Activated T-cell treated with anti-CD3 and anti-CD28 coated beads, Interleukin-2, amount 50 U/mL, for 48 hours (primary cell): Measurements from ENCODE around the gene SRPX.

ENCODE experiments used
- DNase-seq, 2 experiments: peaks; one replicate each; pipeline ENCODE4 v3.0.0-alpha.2; 2020

SRPX gene

DNA sequence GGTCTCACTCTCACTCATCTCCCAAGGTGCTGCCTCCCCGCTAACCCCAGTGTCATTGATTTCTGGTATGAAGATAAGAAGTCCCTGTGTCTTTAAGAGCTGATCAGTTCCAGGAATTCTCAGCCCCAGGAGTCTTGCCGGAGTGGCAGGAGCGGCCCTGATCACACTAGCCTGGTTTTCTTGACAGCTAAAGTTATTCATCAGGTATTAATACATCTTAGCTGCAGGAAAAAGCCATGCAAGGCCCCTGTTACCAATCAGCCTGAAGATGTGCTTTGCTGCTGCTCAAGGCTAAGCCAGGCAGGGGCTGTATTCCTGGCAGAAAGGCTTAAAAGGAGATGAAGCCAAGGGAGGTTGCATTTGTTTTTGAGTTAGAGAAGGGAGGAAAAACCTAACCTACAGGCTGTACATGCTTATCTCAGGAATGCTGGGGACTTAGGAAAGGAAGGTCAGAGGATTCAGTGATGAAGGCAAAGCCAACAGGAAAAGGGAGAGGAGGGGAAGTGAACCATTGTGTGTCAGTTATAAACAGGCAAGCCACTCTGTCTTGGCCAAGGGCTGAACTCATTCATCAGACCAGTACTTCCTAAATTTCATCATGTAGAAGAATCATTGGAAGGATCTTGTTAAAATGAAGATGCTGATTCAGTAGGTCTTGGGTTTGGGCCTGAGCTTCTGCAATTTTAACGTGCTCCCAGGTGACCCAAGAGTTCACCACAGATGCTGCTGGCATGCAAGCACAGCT, 8.6 kb downstream of the SRPX start:
- DNase-seq = no peak

DNA sequence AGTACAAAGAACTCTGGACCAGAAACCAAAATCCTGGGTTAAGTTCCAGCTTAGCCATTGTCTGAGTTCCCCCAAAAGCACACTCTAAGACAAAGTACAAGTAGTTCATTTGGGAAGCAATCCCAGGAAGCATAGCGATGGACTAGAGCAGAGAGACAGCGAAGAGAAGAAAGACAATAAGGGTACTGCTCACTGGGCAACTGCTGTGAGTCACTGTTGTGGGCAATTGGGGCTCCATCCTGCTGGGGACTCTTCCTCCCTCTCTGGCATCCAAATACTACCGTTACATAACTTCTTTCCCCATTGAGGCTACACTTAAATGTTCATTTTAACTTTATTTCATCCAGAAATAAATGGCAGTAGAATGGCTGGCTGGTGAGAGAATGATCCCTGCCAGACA, 14.1 kb downstream of the SRPX start:
- no peak for DNase-seq

DNA sequence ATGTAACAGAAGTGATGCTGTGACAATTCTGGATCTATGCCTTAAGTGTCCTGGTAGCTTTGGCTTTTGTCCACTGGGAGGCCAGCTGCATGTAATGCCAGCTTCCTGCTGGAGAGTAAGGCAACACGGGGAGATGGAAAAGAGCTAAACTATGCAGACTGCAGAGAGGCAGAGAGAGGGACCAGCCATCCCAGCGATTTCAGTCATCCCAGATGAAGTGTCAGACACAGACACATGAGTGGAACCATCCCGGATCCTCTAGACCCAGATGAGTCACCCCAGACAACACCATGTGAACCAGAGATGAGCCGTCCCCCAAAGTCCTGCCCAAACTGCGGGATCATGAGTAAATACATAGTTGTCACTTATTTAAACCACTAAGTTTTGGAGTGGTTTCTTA, 14.6 kb downstream of the SRPX start:
- no peak for DNase-seq

DNA sequence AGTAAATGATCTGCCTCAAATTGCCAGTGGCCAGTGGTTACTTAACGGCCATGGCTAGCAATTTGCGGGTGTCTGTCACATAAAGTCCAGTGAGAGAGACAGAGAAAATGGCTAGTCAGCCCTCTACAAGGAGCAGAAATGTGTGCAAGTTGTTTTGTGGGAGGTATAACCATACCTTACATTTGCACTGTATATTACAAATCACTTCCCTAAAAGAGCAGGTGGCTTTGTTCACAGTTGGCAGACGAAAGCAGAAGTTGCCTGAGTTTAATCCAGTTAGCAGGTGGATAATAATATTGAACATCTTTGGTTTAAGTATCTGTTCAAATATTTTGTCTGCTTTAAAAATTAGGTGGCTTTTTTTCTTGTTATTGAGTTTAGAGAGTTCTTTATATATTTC, 15.6 kb downstream of the SRPX start:
- DNase-seq = no peak

DNA sequence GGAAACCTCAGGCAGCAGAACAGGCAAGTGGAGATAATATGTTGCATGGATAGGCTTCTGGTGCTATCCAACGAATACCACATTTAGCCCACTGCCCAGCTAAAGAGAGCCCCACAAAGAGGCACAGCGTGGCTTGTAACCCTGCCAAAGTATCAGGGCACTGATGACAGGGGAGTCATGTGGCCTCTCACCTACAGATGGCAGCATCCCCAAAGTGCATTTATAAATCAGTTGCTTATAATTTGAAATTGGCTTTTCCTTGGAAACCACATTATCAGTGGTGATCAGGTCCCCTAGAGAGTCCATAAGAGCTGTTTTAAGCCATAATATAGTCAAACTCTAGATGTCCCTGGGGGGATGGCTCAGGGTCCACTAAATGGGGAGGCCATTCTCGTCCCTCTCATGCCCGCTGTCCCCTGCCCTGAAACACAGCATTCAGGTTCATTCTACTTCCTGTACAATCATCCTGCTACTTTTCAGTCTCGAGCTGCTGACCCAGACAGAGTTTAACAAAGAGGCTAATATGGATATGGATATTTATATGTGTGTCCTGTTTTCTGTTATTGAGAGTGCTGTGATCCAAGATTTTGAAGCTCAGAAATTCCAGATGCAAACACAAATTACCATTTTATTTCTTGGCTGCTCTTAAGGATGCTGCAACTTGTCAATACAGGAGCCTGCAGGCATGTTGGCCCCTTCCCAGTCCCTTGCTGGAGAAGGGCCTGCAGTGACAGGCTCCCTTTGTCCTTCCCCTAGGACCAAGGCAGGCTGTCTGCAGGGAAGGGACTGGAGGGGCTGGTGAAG, 28.5 kb downstream of the SRPX start:
- peak in 1 of 2 experiments; percentile 18 for DNase-seq

DNA sequence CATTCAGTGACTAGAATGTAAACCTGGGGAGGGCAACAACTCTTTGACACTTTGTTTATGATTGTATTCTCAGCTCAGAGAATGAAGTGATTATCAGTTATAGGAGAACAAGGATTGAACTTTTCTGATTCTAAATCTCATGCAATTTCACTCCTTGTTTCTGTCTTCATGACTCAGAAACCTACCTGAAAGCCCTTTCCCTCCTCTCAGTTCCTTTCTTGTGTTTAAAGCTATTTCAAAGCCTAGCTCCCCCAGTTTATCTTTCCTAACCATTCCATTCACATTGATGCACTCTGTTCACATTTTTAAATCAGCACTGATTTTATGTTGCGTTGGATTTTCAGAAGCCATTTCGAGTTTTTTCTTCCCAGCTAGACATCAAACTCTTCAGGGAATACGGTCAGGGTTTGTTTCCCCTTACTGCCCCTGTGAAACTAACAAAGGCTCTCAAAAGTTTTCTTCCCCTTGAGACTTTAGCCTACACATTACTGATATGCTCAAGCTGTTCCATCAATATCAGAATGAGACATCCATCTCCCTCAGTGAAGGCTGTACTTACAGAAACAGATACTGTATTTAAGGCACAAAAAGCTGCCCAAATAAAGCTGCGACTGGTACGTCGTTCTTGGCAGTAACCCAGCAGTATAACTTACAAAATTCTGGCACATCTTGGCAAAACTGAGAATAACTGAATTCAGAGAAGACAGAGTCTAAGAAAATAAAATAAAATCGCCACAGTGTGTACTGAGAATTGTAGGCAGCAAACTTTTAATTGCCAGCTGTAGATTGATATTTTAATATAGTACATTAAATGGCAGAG, 31.0 kb downstream of the SRPX start:
- no peak for DNase-seq

DNA sequence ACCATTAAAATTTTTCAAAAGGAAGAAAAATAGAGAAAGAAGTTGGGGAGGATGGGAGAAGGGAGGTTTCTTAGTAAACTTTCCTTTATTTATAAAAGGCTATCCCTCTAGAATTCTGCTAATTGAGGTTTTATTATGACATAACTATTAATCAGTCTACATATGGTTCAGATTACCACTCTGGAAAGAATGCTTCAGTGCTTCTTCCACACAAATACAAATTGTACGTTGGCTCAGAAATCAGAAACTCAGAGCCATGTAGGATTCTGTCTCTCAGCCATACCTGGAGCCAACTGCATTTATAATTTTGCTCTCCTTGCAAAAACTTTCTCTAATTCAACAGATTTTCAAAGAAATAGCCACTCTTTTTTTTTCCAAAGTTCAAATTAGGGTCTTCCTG, 37.1 kb downstream of the SRPX start:
- DNase-seq = no peak

DNA sequence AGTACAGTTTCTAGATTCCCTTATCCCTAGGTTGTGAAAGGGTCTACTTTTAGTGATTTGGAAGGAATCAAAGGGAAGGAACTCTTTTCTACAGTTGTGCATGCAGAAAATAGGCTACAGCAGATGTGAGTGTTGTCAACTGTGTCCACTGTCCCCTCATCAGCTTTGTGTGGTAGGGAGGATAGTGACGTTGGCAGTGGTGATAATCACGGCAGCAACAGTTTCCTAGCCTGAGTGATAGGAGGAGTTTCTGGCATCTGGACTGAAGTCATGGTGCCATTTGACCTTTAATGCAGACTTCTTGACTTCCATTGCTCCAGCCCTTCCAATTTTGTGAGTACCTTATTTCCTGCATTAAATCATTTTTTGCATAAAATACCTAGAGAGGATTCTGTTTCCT, 39.3 kb downstream of the SRPX start:
- no peak for DNase-seq

DNA sequence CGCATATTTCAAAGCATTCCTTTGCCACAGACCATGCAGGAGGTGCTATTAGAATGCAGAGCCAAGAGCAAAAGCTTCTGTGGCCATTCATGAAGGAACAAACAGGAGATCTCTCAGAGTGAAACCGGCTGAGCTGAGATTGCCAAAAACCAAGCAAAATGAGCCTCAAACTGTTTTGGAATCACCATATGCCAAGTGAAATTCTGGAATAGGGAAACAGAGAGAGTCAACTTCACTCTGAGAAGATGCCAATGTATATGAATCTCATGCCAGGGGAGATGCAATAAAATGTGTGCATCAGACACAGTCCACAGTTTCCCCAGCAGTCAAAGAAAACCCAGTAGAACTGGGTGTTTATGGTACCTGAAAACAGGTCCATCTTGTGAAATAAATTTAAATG, 42.3 kb downstream of the SRPX start:
- DNase-seq = no peak

DNA sequence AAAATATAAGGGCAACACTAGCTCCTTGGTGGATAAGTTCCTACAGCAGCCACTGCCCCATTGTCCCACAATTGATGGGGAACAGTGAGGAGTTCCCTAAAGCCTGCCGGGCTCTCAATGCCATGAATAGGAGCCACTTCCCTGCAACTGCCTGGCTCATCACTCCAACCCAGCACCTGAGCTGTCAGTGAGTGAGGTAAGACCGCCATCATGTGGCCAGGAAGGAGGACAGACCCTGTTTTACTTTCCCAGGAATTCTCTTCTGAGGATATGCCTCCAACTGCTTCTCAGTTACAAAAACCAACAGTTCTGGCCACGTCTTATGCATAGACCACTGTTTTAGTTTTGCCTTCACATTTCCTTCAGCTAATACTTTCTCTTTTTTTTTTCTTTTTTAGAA, 45.5 kb downstream of the SRPX start:
- peak in 1 of 2 experiments; percentile 18 for DNase-seq

DNA sequence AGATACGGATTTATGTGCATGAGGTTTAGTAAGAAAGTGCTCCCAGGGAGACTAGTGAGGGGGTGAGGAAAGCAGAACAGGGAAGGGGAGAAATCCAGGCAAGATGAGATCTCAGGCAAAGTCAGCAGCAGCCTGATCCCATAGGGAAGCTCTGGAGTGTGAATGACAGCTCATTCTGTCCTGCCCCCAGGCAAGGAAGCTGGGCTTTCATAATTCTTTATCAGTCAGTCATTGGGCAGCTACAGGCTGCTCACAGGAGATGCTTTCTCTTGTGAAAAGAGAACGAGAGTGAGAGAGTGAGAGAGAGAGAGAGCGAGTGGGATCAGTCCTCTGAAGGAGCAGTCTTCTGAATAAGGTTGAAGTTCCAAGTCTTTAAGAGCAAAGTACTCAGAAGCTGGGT, 48.1 kb downstream of the SRPX start:
- no peak for DNase-seq

DNA sequence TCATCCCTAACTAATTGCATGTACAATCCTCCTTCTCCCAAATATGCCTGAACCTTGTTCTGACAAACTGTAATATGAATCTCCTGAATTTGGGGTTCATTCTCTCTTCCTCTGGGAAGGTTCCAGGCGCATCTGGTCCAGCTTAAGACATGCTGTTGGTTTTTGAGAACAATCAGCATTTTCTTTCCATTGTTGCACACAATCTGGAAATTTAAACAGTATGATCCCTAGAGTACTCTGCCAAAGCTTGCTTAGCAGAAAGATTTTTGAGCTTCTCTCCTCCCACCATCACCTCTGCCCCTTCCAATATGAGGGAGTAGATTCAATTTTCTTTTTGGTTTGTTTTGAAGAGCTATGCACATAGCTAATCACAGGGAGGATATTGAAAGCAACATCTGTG, 50.1 kb downstream of the SRPX start:
- no peak for DNase-seq

DNA sequence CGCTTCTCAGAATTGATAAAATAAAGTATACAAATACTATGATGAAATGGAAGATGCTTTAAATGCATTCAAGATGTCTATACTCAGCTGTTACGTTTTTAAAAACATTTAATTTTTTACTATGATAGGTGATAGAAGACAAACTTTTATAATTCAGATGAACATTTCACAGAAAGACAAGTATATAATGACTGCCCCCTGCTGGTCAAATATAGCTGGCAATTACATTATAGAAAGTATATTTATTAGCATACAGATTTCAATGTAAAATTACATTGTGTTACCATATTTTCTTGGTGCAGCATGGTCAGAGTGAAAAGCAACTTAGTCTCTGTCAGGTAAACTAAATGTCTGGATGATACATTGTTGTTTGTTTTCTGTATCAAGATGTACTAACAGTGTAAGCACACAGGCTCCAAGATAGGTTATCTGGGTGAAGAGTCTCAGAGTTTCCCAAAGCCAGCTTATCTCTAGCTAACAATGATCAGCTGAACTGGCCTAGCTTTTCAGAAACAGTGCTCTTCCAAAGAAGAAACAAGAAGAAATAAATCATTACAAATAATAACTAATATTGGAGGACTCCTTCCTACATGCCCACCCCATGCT, 54.1 kb downstream of the SRPX start:
- no peak for DNase-seq

DNA sequence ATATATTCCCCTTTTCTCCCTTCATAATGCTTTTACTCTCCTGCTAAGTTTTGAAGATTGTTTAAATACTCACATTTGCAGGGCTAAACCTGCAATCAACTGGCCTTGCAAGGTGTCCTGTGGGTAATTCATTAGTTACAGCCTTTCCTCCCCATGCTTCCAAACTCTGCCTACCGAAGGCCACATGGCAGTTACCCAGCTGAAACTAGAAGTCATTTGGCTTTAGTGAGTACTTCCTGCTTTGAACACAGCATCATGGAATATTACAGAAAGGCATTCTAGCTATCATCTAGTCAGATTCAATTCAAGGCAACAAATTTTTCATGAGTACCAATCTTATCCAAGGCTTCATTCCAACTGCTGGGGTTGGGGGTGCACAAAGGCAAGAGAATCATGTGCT, 55.6 kb downstream of the SRPX start:
- DNase-seq = no peak

DNA sequence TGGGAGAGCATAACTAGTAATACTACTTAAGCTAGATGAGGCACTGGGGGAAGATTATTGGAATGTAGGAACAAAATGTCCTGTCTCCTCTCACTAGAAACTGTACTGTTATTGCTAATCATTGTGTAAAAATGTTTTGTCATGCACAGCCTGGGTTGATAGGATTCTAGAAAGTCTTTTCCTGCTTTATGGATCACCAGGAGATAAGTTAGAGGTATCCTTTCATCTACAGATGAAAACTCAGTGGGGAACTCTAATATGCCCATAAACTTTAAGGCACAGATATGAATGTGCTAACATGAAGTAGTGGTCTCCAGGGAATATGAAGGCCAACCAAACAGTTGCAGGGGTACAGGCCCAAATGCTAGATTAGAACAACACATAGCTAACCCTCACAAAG, 57.5 kb downstream of the SRPX start:
- DNase-seq = no peak

DNA sequence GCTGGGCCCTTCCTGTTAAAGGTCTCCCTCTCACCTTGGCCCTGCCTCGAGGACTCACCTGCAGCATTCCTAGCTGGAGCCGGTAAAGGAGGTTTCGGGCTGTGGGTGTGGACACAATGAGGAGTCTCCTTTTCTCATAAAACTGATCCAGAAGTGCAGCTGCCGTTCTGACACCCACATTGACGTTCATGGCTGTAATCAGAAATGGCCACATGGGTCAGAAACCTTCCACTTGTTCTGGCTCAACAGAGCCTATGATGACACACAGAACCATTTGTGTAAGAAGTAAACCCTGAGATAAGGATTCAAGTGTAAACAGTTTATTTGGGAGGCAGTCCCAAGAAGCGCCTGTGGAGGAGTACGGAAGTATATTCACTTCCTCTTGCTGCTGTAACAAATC, 63.8 kb downstream of the SRPX start:
- no peak for DNase-seq

DNA sequence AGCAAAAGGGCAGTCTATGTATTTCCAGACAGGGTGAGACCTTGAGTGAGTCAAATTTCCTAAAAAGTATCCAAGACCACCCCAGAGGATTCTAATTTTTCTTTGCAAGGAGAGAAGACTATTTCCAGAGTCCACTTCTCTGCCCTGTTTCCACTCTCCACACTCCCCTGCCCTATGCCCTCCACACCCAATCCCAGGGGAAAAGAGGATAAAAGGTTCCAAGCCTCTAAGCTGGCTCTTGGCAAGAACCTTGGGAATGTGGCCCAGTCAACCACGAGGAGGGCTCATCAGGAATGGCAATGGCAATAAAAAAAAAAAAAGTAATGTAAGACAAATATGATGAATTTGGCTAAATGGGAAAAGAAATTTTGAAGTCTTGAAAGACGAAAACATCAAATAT, 65.9 kb downstream of the SRPX start:
- no peak for DNase-seq

DNA sequence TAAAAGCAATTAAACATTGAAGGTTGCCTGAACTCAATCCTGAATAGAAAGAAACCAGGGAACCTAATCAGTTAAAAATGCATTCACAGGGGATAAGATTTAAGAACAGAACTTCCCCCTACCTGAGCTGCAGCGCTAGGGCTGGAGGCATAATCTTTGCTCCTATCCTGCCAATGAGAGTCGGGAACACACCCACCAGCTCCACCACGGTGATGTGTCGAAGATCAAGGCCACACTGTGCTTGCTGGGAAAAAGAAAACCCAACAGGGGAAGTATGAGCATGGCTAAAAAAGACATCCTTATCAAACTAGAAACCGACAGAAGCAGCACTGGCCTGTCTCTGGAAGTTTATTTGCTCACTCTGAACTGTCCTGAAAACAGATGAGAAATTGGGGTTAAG, 66.3 kb downstream of the SRPX start:
- DNase-seq = no peak

DNA sequence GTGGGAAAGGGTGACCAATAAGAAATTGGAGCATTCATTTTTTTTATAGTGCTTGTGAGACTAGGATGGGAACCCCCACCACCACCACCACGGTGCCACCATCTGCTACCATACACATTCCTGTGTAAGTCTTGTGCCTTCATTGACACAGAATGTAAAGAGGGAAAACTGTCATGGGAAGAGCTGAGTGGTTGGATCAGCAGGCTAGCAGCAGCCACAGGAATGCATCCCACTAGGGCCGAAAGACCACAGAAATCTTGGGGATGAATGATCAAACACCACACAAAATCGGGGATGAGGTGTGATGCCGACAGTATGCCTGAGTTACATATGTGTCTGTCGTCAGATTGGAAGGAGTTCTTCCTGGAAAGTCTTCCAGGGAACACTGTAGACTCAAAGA, 69.2 kb downstream of the SRPX start:
- DNase-seq = no peak

DNA sequence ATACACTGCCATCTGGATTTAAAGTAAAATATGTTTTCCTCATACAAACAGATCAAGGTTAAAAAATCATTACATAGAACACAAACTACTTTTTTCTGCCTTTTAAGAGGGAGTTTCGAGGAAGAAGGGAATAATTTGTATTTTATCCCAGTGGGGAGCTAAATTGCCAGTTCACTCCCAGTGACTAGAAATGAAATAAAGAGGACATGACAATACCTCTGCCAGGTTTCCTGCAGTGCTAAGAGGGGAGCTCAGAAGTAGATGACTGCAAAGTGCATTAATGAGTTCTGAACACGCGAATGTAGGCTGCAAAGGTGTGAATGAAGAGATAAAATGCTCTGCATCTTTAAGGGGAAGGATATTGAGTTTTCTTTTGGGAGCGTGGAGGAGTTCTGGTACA, 69.7 kb downstream of the SRPX start:
- DNase-seq = no peak

DNA sequence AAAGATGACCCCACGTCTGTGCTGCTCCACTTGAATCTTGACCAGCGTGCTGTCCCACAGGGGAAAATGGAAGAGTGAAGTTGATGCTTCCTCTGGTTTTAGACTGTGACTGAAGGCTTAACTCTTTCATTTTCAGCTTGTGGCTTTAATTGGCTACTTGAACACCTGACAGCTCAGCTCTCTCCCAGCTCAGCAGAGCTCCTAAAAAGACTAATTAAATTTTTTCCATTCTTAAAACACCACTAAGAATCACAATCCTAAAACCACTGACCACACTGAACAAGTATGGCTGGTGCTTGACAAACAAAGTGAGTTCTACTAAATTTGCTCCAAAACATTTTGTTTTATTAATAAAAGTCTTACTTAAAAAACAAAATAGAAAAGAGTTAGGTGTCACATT, 71.7 kb downstream of the SRPX start:
- DNase-seq = no peak

DNA sequence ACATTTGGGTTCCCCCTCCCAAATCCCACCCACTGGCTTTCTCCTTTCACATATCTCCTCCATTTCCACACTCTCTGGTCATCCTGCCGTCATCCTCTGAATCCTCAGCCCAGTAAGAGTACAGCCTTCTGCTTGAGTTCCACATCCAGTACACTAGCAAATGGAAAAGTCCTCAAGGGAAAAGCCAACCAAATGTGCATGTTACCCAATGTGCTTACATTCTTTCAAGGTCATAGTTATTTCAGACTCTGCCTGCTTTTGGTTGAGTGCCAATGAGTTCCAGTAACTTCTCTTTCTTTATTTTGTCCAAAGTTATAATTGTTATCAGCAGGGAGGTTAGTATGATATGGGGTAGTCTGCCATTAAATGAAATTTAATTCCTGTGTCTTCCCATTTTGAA, 78.1 kb downstream of the SRPX start:
- no peak for DNase-seq

DNA sequence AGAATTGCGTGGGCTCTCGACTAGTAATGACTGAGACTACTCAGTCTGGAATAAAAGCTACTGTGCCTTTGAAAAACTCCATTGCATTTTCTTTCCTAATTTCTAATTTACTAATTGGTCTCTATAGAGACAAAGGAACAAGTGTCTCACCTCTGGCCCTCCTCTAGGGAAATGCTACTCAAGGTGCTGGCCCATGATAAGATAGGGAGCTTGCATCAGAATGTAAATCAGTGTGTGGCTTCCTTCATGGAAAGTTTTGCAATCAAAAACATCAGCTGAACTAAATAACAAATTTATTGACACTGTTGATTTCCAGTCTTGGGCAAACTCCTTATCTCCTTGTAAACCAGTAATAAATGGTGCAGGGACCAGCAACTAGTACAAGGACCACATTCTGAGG, 81.8 kb downstream of the SRPX start:
- DNase-seq = no peak
